GM21390 (cell line): ENCODE data around the gene AHI1.

Experiments used
- ATAC-seq: cut with Tn5 transposase; IDR thresholded peaks from one replicate; pipeline ENCODE4 v1.9.1; 2021; ENCODE audit not compliant: unreplicated experiment

AHI1 gene

GRCh38 chr6:135464634-135465033, 32.9 kb downstream of the AHI1 start:
- peak; percentile 74 for ATAC-seq

- no peak for ATAC-seq
Observed at GRCh38 chr6:135461208-135461607, 36.3 kb downstream of the AHI1 start.

- no peak for ATAC-seq
Observed at GRCh38 chr6:135458051-135458450, 39.5 kb downstream of the AHI1 start.

- no peak for ATAC-seq
Observed at GRCh38 chr6:135451617-135452190, 45.8 kb downstream of the AHI1 start.

- ATAC-seq = peak; percentile 50
Observed at GRCh38 chr6:135449246-135449645, 48.3 kb downstream of the AHI1 start.

GRCh38 chr6:135440087-135440792, 57.3 kb downstream of the AHI1 start:
- ATAC-seq = peak; percentile 79

GRCh38 chr6:135439549-135439948, 58.0 kb downstream of the AHI1 start:
- ATAC-seq = no peak

- peak; percentile 50 for ATAC-seq
Observed at GRCh38 chr6:135438907-135439535, 58.5 kb downstream of the AHI1 start.

- ATAC-seq = no peak
Observed at GRCh38 chr6:135434991-135435390, 62.5 kb downstream of the AHI1 start.

- ATAC-seq = no peak
Observed at GRCh38 chr6:135434095-135434494, 63.4 kb downstream of the AHI1 start.

GRCh38 chr6:135428078-135428477, 69.5 kb downstream of the AHI1 start:
- no peak for ATAC-seq

- no peak for ATAC-seq
Observed at GRCh38 chr6:135426833-135427232, 70.7 kb downstream of the AHI1 start.

- ATAC-seq = no peak
Observed at GRCh38 chr6:135424385-135424784, 73.2 kb downstream of the AHI1 start.

GRCh38 chr6:135423649-135424128, 73.9 kb downstream of the AHI1 start:
- ATAC-seq = peak; percentile 92

GRCh38 chr6:135419162-135419561, 78.4 kb downstream of the AHI1 start:
- ATAC-seq = no peak

- ATAC-seq = no peak
Observed at GRCh38 chr6:135418040-135418760, 79.3 kb downstream of the AHI1 start.

GRCh38 chr6:135412761-135413160, 84.8 kb downstream of the AHI1 start:
- ATAC-seq = no peak

GRCh38 chr6:135411849-135412248, 85.7 kb downstream of the AHI1 start:
- ATAC-seq = no peak

GRCh38 chr6:135411339-135411738, 86.2 kb downstream of the AHI1 start:
- no peak for ATAC-seq

- no peak for ATAC-seq
Observed at GRCh38 chr6:135410856-135411255, 86.7 kb downstream of the AHI1 start.

- ATAC-seq = no peak
Observed at GRCh38 chr6:135403584-135403983, 94.0 kb downstream of the AHI1 start.

- ATAC-seq = no peak
Observed at GRCh38 chr6:135402311-135402710, 95.2 kb downstream of the AHI1 start.
